Measurements from ENCODE around the gene PRR18.

The PRR18 gene

DNA sequence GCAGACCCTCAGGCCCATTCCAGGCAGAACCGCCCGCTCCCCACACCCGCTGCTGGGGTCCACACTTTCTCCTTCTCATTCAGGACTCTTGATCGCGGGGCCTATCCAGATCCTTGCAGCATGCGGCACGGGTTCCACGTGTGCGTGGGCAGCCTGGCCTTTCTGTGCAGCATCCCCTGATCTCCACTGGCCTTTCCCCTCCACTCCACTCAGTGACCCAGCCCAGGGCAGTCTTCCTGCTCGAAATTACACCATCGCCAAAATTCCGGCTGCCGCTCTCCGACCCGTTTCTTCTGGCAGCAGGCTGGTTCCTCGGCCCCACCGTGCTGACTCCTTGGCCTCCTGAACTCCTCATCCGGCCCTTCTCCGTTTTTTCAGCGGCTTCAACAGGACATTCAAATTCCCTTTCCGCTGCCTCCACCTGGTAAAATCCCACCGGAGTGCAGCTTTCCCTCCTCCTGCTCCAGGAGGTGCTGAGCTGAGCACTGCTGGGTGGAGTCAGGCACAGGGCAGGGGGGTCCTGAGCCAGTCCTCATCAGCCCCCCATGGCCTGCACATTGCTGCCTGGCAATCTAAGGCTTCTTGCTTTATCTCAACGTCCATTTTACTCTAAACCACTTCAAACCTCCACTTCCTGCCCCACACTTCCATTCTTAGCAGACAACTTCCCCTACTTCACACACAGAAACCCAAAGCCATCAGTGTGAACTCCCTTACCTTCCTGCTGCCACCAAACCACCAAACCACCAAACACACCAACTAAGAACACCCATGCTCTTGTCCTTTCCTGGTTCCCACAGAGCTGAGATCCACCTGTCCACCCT lies 25.2 kb upstream of the PRR18 start:
- Histone ChIP-seq H3K36me3 (ENCODE audit: insufficient read depth, low read length) (peaks cover 4% of the 10 kb centered on the region; the same call in 1 of the 2 replicates), H3K4me3 (ENCODE audit: low read depth, low read length) (no peak overlapping the region), H3K27me3 (ENCODE audit: insufficient read depth, low read length) (no peaks in the 10 kb centered on the region), H3K79me2 (ENCODE audit: control insufficient read depth, insufficient read depth, low read length, unreplicated experiment) (peaks cover 83% of the 10 kb centered on the region), H3K27ac (ENCODE audit: low read depth, low read length) (no peak overlapping the region), H2AFZ (ENCODE audit: low read length, unreplicated experiment) (no peak overlapping the region), H3K4me1 (ENCODE audit: control insufficient read depth, insufficient read depth, low read length, unreplicated experiment) (no peaks in the 10 kb centered on the region)

DNA sequence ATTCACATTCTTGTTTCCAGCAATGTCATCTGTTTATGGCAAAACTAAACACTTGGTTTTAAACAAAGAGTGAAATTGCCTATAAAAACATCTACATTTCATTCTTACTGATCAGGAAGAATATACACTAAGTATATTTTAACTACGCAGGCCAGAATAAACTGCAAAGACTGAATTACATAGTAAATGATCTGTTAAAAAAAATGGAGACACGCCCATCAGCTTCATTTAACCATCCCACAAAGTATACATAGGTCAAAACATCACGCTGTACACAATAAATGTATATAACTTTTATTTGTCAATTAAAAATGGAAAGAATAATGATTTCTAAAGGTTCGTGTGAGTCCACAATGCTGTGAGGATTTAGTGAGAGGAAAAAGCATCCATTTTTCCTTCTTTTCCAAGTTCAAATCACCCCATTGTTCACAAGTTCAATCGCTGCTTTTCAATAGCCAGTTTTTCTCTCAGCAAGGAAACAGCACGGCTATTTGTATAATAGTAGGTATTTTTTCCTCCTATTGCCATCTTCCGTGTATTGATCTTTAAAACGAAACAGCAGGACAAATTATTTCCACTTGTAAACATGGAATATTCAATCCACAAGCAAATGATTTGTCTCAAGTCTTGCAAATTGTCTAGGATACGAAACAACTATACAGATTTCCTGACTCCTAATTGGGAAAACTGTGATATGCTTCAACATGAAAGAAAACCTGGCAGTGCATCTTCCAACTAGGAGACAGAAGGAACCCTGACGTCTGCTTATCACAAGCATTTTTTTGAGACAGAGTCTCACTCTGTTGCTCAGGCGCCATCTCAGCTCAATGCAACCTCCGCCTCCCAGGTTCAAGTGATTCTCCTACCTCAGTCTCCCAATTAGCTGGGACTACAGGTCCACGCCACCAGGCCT lies 23.6 kb upstream of the PRR18 start:
- no peaks in the 10 kb centered on the region for H3K36me3 ChIP-seq (ENCODE audit: insufficient read depth, low read length)

DNA sequence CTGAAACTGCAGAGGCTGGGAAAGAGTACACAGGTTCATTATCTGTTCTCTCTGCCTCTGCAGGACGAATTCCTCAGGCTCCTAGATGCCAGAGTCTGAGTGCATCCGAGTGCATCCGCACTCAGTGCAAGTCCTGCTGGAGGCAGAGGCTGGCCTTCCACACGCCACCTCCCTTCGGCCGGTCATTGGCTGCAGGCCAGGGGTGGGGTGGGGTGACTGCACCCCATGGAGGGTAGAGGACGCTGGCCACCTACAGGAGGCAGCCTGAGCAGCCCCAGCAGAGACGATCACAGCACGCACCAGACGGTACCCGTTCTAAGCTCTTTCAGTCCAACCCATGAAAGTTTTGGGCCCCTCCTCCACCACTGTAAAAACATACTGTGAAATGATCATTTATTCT lies 22.4 kb upstream of the PRR18 start:
- Histone ChIP-seq H3K4me3 (ENCODE audit: low read depth, low read length) (no peak overlapping the region), H3K36me3 (ENCODE audit: insufficient read depth, low read length) (no peaks in the 10 kb centered on the region), H3K4me1 (ENCODE audit: control insufficient read depth, insufficient read depth, low read length, unreplicated experiment) (no peaks in the 10 kb centered on the region), H3K27ac (ENCODE audit: low read depth, low read length) (no peak overlapping the region), H3K27me3 (ENCODE audit: insufficient read depth, low read length) (no peaks in the 10 kb centered on the region), H2AFZ (ENCODE audit: low read length, unreplicated experiment) (no peak overlapping the region), H3K79me2 (ENCODE audit: control insufficient read depth, insufficient read depth, low read length, unreplicated experiment) (peaks cover 61% of the 10 kb centered on the region)

More for the DNA sequence above, 23.6 kb upstream of the PRR18 start:
- Histone ChIP-seq H3K4me1 (ENCODE audit: control insufficient read depth, insufficient read depth, low read length, unreplicated experiment) (no peaks in the 10 kb centered on the region), H2AFZ (ENCODE audit: low read length, unreplicated experiment) (no peak overlapping the region), H3K27me3 (ENCODE audit: insufficient read depth, low read length) (no peaks in the 10 kb centered on the region), H3K27ac (ENCODE audit: low read depth, low read length) (no peak overlapping the region), H3K79me2 (ENCODE audit: control insufficient read depth, insufficient read depth, low read length, unreplicated experiment) (peaks cover 71% of the 10 kb centered on the region), H3K4me3 (ENCODE audit: low read depth, low read length) (no peak overlapping the region)

DNA sequence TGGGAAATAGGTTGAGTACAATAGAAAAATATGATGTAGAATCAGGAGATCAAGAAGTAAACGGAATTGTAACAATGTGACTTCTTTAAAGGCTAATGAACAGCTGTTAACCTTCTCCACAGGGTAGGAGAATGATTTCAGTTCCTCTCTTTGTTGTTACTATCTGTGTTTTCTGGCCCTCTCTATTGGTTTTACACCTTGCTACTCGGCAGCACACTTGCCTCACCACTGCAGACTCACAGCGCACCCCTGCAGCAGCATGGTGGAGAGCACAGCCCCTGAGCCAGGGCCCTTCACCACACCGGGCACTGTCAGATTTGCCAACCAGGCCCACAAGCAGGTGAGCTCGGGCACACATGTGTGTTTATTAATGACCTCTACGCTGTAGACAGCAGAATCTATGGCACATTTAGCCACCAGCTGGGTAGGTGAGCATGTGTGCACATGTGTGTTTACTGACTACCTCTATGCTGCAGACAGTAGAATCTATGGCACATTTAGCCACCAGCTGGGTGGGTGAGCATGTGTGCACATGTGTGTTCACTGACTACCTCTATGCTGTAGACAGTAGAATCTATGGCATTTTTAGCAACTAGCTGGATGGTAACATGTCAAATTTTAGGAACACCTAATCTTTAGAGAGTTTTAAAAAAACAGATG lies 17.3 kb upstream of the PRR18 start:
- Histone ChIP-seq H3K27me3 (ENCODE audit: insufficient read depth, low read length) (no peaks in the 10 kb centered on the region), H3K79me2 (ENCODE audit: control insufficient read depth, insufficient read depth, low read length, unreplicated experiment) (peaks cover 19% of the 10 kb centered on the region), H3K4me1 (ENCODE audit: control insufficient read depth, insufficient read depth, low read length, unreplicated experiment) (no peaks in the 10 kb centered on the region), H3K27ac (ENCODE audit: low read depth, low read length) (no peak overlapping the region), H3K4me3 (ENCODE audit: low read depth, low read length) (no peak overlapping the region), H2AFZ (ENCODE audit: low read length, unreplicated experiment) (no peak overlapping the region), H3K36me3 (ENCODE audit: insufficient read depth, low read length) (0 out of 2 replicates have a peak, but pooled peaks cover 3% of the 10 kb centered on the region)

DNA sequence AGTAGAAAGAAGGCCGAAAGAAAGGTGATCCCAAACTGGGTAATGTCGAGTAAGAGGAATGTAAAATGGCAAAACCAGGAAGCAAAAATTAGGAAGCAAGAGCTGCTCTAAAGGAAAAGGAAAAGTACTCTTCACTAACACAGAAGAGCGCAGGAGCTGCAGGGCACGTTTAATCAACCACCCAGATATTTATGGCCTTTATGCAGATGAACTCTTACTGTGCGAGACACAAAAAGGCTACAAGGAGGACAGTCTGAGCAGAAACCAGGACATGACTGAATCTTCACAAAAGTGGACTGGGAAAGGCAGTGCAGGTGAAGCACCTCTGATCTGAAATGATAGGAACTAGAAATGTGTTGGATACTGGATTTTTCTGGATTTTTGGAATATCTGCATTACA lies 15.2 kb upstream of the PRR18 start:
- Histone ChIP-seq H3K36me3 (ENCODE audit: insufficient read depth, low read length) (peaks cover 7% of the 10 kb centered on the region), H3K79me2 (ENCODE audit: control insufficient read depth, insufficient read depth, low read length, unreplicated experiment) (peaks cover 5% of the 10 kb centered on the region), H3K4me3 (ENCODE audit: low read depth, low read length) (no peak overlapping the region), H2AFZ (ENCODE audit: low read length, unreplicated experiment) (no peak overlapping the region), H3K27ac (ENCODE audit: low read depth, low read length) (no peak overlapping the region), H3K4me1 (ENCODE audit: control insufficient read depth, insufficient read depth, low read length, unreplicated experiment) (no peaks in the 10 kb centered on the region), H3K27me3 (ENCODE audit: insufficient read depth, low read length) (no peaks in the 10 kb centered on the region)

DNA sequence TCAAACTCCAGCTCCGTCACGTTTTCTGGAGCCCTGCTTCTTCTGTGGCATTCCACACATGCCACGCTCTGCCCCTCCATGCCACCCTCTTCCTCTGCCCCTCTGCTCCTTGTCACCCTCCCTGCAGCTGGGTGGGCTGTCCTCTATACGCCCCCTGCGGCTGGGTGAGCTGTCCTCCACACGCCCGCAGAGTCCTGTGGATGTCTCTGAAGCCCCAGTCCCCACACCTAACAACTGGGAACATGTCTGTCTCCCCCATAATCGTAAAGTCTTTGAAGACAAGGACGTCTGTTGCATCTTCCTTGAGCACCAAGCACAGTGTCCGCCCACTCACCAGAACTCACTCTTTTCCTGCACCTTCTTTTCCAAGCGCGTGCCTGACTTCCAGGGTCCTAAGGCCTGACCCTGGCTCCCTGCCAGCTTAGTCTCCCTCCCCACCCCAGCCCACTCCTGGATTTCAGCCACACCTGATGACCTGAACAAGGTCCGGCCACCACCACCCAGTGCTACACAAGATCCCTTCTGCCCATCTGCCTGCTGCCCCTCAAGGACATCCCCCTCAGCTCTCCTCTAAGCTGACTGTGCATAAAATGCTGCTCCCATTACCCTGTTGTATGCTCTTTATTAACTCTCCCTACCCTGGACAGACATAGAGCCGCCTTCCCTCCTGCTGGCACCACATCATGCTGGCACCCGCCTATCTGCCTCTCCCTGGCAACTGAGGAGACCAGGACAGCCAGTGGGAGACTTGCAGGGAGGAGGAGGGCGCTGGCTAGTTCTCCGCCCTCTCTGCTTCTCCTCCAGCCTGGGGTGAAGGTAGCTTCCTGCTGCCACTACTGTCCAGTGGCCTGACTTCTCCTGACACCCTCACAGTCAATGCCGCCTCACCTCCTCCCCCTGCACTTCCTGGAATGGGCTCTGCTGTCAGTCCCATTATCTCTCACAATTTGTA lies 10.7 kb upstream of the PRR18 start:
- no peaks in the 10 kb centered on the region for H3K27me3 ChIP-seq (ENCODE audit: insufficient read depth, low read length)
- H3K79me2 ChIP-seq (ENCODE audit: control insufficient read depth, insufficient read depth, low read length, unreplicated experiment), result no peaks in the 10 kb centered on the region
- H3K4me3 ChIP-seq (ENCODE audit: low read depth, low read length), result no peak overlapping the region
- no peak overlapping the region for H2AFZ ChIP-seq (ENCODE audit: low read length, unreplicated experiment)
- no peaks in the 10 kb centered on the region for H3K4me1 ChIP-seq (ENCODE audit: control insufficient read depth, insufficient read depth, low read length, unreplicated experiment)
- H3K36me3 ChIP-seq (ENCODE audit: insufficient read depth, low read length), result peaks cover 7% of the 10 kb centered on the region
- H3K27ac ChIP-seq (ENCODE audit: low read depth, low read length), result no peak overlapping the region

DNA sequence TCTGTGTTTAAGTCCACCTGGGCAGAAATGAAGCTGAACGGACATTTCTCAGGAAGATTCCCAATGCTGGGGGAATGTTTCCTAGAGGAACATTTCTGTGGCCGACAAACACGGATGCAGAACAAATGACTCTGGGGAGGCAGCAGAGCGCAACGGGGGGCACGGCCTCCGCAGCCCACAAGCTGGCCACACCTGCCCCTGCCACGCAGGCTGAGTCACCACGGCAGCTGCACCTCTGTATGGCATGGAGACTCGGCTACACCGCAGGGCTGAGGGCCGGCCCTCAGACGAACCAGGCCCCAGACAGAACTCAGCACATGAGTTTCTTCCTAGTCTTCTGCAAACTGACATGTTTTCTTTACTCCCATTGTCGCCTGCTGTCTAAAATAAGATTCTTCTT lies 10.0 kb upstream of the PRR18 start:
- H3K4me3 ChIP-seq (ENCODE audit: low read depth, low read length), result no peak overlapping the region
- peaks cover 7% of the 10 kb centered on the region for H3K36me3 ChIP-seq (ENCODE audit: insufficient read depth, low read length)
- no peaks in the 10 kb centered on the region for H3K4me1 ChIP-seq (ENCODE audit: control insufficient read depth, insufficient read depth, low read length, unreplicated experiment)
- no peaks in the 10 kb centered on the region for H3K79me2 ChIP-seq (ENCODE audit: control insufficient read depth, insufficient read depth, low read length, unreplicated experiment)
- no peak overlapping the region for H3K27ac ChIP-seq (ENCODE audit: low read depth, low read length)
- H3K27me3 ChIP-seq (ENCODE audit: insufficient read depth, low read length), result no peaks in the 10 kb centered on the region
- no peak overlapping the region for H2AFZ ChIP-seq (ENCODE audit: low read length, unreplicated experiment)

DNA sequence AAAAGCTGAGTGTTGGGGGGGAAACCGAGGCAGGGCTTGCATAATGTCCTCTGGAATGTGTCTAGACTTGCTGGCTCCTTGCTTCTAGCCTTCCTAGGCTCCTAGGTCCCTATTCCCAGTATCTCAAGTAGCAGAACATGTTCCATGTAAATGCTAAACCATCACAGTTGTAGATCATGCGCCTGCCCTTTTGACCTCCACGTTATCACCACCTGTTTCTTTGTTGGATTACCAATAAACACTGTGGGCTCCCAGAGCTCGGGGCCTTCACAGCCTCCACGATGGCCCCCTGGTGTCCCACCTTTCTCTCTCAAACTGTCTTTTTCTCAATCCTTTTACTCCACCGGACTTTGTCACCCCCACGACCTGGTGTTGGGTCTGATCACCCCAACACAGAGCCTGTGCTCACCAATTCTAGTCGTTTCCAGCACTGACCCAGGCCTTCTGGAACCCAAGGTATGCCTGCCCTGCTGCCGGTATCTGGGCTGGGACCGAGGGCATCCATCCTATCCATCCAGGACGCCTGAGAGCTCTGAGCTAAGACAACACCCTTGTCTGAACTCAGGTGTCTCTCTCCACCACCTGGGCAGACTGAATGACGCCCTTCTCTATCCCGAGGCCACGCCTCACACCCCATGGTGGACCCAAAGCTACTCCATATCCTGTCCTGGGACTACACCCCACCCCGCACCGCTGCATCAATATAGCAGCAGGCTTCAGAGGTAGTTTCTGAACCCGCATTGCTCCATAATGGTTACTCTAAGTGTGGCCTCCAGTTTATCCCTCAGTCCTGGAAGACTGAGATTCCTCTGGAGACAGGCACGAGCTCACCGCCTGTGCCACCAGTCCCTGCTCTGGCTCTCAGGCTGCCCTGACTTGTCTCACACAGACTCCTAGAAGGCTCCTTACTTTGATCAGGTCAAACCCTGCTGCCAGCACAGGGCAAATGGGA lies 9.3 kb upstream of the PRR18 start:
- peaks cover 4% of the 10 kb centered on the region for H3K36me3 ChIP-seq (ENCODE audit: insufficient read depth, low read length)
- H3K27me3 ChIP-seq (ENCODE audit: insufficient read depth, low read length), result no peaks in the 10 kb centered on the region

DNA sequence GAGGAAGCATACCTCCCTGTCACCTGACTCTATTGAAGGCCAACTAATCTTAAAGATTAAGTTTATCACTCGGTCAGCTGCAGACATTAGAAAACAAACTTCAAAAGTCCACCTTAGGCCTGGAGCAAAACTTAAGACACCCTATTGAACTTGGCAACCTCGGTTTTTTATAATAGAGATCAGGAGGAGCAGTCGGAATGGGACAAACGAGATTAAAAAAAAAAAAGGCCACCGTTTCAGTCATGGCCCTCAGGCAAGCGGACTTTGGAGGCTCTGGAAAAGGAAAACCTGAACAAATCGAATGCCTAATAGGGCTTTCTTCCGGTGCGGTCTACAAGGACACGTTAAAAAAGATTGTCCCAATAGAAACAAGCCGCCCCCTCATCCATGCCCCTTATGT lies 7.2 kb upstream of the PRR18 start:
- Histone ChIP-seq H3K36me3 (ENCODE audit: insufficient read depth, low read length) (peaks cover 4% of the 10 kb centered on the region), H2AFZ (ENCODE audit: low read length, unreplicated experiment) (no peak overlapping the region), H3K4me1 (ENCODE audit: control insufficient read depth, insufficient read depth, low read length, unreplicated experiment) (no peaks in the 10 kb centered on the region), H3K27ac (ENCODE audit: low read depth, low read length) (no peak overlapping the region), H3K27me3 (ENCODE audit: insufficient read depth, low read length) (no peaks in the 10 kb centered on the region), H3K4me3 (ENCODE audit: low read depth, low read length) (no peak overlapping the region), H3K79me2 (ENCODE audit: control insufficient read depth, insufficient read depth, low read length, unreplicated experiment) (no peaks in the 10 kb centered on the region)

More for the DNA sequence above, 9.3 kb upstream of the PRR18 start:
- H3K4me1 ChIP-seq (ENCODE audit: control insufficient read depth, insufficient read depth, low read length, unreplicated experiment), result no peaks in the 10 kb centered on the region
- no peak overlapping the region for H3K4me3 ChIP-seq (ENCODE audit: low read depth, low read length)
- no peaks in the 10 kb centered on the region for H3K79me2 ChIP-seq (ENCODE audit: control insufficient read depth, insufficient read depth, low read length, unreplicated experiment)
- H2AFZ ChIP-seq (ENCODE audit: low read length, unreplicated experiment), result no peak overlapping the region
- H3K27ac ChIP-seq (ENCODE audit: low read depth, low read length), result no peak overlapping the region
